Measurements from ENCODE around the gene C17orf113. TPM values are rescaled to one million over a fixed set of nuclear protein-coding genes. Genes with fewer than 3 reads are reported as not detected.

Gene C17orf113
- total and polyA plus RNA-seq, 2 of the 13 experiments (the other 11 are each of a cell fraction or from before 2014, with no cell fraction given), result 0.87 to 1.1 TPM

GRCh38 chr17:42018988-42019387, 31.4 kb downstream of the C17orf113 start:
- 93% methylated on average over 4 of the region's 4 CpGs for WGBS (ENCODE audit: low lambda C conversion rate)
- in situ Hi-C loops (cut with HindIII; ENCODE audit: extremely low pct_ligation_motif_present, low pct_unique_long_range_greater_than_20kb), result loop anchor here (5.0 kb wide), 1 partner anchor 52 kb away; the partner anchor contains the start of gene CNP
- Histone ChIP-seq H3K4me1 (ENCODE audit: insufficient read depth, low read length) (peaks cover 62% of the 10 kb centered on the region), H4K20me1 (ENCODE audit: insufficient read depth, low read length) (no peaks in the 10 kb centered on the region), H2AFZ (ENCODE audit: low read length) (no peak overlapping the region), H3K4me2 (ENCODE audit: low read depth, low read length) (peak overlapping the region; percentile 91), H3K79me2 (ENCODE audit: insufficient read depth, low read length) (peaks cover 58% of the 10 kb centered on the region), H3K36me3 (replicated peaks in 1 of 2; ENCODE audit: control insufficient read depth in 1 of 2, insufficient read depth in 2 of 2, low read length in 2 of 2) (peaks cover 9 to 23% of the 10 kb centered on the region in 2 experiments), H3K27ac (ENCODE audit: extremely low read length, insufficient read depth, low read length) (no peak overlapping the region), H3K4me3 (replicated peaks in 1 of 3; ENCODE audit: insufficient read depth in 1 of 3, low read depth in 2 of 3, low read length in 3 of 3) (peak overlapping the region in 1 of 3 experiments; percentile 91; a peak in 1 of 6 replicates), H3K27me3 (ENCODE audit: control insufficient read depth in 1 of 2, insufficient read depth in 2 of 2, low read length in 2 of 2) (peaks cover 0 to 3% of the 10 kb centered on the region in 2 experiments; a peak in 1 of 5 replicates), H3K9ac (ENCODE audit: insufficient read depth, low read depth, low read length) (no peak overlapping the region), H3K9me3 (ENCODE audit: low read length) (no peaks in the 10 kb centered on the region)
- DNase-seq (ENCODE audit: low spot score) (no peak), ATAC-seq (no peak), FAIRE-seq (no peak)
- no TSS peak for BruUV-seq (replicated peaks)
- TF ChIP-seq ZBTB43 (CRISPR knock-in tag; conservative IDR thresholded peaks at IDR 0.05), result no peak
- TF ChIP-seq ZNF770 (CRISPR knock-in tag; IDR thresholded peaks at IDR 0.05), result peak; percentile 53; the same call in 1 of the 2 replicates
- no peak for TF ChIP-seq ZKSCAN8 (CRISPR knock-in tag; IDR thresholded peaks at IDR 0.05; ENCODE audit: borderline replicate concordance)
- TF ChIP-seq SMAD3 (CRISPR knock-in tag; IDR thresholded peaks at IDR 0.05), result 0 out of 2 replicates have a peak, but pooled peaks have one; percentile 40
- TF ChIP-seq ELF4 (CRISPR knock-in tag; IDR thresholded peaks at IDR 0.05; ENCODE audit: borderline replicate concordance), result 0 out of 2 replicates have a peak, but pooled peaks have one; percentile 9
- TF ChIP-seq CCDC6 (CRISPR knock-in tag; IDR thresholded peaks at IDR 0.05), result no peak
- intact Hi-C loops (cut with micrococcal nuclease; ENCODE audit: unreplicated experiment), result no loop called here
- CTCF ChIA-PET (ENCODE audit: low intra/inter-chr PET ratio, low total read pairs), result no interaction called here
- POLR2A ChIA-PET, result interaction anchor here (0.6 to 7.5 kb wide), 14 partner anchors 9 to 348 kb away, joined by 3 to 183 read pairs (median 10); partner anchors contain the start of genes ACLY and CNP

Data from HepG2 (cell line).